ENCODE data around the gene PLCB1.

PLCB1 gene

GRCh38 chr20:8689337-8689736, 557.3 kb downstream of the PLCB1 start:
- no peak for TF ChIP-seq GATA3 (IDR thresholded peaks at IDR 0.05; ENCODE audit: low read depth, low read length)
- TF ChIP-seq GATA2 (IDR thresholded peaks at IDR 0.05; ENCODE audit: low read depth, low read length), result no peak

GRCh38 chr20:8690074-8690473, 558.0 kb downstream of the PLCB1 start:
- no peak for TF ChIP-seq GATA2 (IDR thresholded peaks at IDR 0.05; ENCODE audit: low read depth, low read length)
- TF ChIP-seq GATA3 (IDR thresholded peaks at IDR 0.05; ENCODE audit: low read depth, low read length), result no peak

- TF ChIP-seq GATA3 (IDR thresholded peaks at IDR 0.05; ENCODE audit: low read depth, low read length) (no peak), GATA2 (IDR thresholded peaks at IDR 0.05; ENCODE audit: low read depth, low read length) (no peak)
Observed at GRCh38 chr20:8693709-8694108, 561.6 kb downstream of the PLCB1 start.

DNA sequence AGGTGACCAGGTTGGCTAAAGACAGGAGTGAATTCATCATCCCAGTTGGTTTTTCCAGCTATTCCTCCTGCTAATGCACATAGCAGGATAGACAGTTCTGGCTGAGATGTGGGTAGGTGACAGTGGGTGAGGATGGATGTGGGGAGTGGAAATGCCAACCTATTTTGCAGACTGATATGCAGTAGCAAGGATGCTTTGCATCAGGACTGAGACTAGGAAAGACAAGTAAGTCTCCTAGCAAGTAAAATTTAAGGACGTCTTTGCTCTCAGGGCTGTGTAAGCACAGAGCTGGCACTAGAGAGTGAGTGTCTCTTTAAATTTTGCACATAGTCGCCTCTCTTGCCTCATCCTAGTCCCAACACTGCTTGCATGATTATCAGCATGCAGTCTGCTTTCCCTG, 568.7 kb downstream of the PLCB1 start:
- TF ChIP-seq GATA3 (IDR thresholded peaks at IDR 0.05; ENCODE audit: low read depth, low read length) (no peak), GATA2 (IDR thresholded peaks at IDR 0.05; ENCODE audit: low read depth, low read length) (no peak)

DNA sequence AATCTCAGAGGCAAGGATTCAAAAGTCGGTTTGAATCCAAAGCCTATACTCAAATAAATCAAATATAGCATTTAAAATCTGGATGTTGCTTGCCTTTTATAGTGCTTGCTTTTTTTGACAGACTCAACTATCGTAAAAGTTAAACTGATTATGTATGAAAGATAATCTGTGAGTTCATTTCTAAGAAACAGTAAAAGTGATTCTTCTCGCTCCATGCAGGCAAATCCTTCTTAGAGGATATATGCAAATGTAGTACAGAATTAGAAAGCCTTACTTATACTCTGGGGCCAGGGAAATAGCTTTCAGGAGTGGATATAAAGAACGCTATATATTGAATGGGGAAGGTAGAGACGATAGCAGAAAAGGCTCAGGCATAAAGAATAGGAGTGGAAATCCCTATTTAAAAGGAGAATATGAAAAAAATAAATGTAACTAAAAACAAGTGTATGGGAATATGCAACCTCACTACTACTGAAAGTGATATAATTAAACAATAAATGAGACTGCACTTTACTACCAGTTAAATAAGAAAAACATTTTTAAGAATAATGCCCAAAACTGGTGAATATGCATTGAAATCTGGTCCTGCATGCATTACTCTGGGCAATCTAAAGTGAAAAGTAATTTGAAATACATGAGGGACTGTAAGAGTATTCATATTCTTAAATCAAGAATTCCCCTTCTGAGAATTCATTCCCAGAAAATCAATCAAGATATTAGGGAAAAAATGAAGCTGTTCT, 575.1 kb downstream of the PLCB1 start:
- TF ChIP-seq GATA3 (IDR thresholded peaks at IDR 0.05; ENCODE audit: low read depth, low read length) (no peak), GATA2 (IDR thresholded peaks at IDR 0.05; ENCODE audit: low read depth, low read length) (no peak)

- no peak for TF ChIP-seq GATA3 (IDR thresholded peaks at IDR 0.05; ENCODE audit: low read depth, low read length)
- no peak for TF ChIP-seq GATA2 (IDR thresholded peaks at IDR 0.05; ENCODE audit: low read depth, low read length)
Observed at GRCh38 chr20:8709627-8710026, 577.6 kb downstream of the PLCB1 start.

DNA sequence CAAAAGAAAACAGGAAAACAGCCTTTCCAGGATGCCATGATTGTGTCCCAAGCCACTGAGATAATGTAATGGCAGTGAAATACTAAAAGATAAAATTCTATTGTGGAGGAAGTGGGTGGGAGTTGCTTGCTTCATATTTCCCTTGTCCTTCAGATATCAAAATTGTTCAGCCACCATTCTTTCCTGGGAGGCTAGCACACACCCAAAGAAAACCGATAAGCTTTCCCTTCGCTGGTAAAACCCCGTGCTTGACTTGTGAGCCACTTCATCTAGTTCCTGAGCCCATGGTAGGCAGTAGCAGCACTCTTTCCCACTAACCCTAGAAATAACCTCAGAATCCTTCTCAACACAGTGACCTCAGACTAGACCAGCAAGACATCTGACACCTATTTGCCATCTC, 579.4 kb downstream of the PLCB1 start:
- TF ChIP-seq GATA3 (IDR thresholded peaks at IDR 0.05; ENCODE audit: low read depth, low read length) (no peak), GATA2 (IDR thresholded peaks at IDR 0.05; ENCODE audit: low read depth, low read length) (no peak)

GRCh38 chr20:8714206-8714605, 582.1 kb downstream of the PLCB1 start:
- no peak for TF ChIP-seq GATA3 (IDR thresholded peaks at IDR 0.05; ENCODE audit: low read depth, low read length)
- no peak for TF ChIP-seq GATA2 (IDR thresholded peaks at IDR 0.05; ENCODE audit: low read depth, low read length)

DNA sequence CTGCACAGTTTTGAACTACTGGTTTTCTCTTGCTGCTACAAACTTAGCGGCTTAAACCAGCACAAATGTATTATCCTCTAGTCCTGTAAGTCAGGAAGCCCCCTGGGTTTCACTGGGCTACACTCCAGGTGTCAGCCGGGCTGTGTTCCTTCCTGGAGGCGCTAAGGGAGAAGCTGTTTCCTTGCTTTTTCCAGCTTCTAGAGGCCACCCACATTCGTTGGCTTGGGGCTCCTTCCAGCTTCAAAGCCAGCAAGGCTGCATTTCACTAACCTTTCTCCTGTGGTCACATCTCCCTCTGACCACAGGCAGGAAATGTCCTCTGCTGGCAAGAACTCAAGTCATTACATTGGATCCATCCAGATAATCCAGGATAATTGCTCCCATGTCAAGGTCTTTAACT, 586.2 kb downstream of the PLCB1 start:
- TF ChIP-seq GATA2 (IDR thresholded peaks at IDR 0.05; ENCODE audit: low read depth, low read length), result no peak
- TF ChIP-seq GATA3 (IDR thresholded peaks at IDR 0.05; ENCODE audit: low read depth, low read length), result no peak

GRCh38 chr20:8720089-8720488, 588.0 kb downstream of the PLCB1 start:
- TF ChIP-seq GATA3 (IDR thresholded peaks at IDR 0.05; ENCODE audit: low read depth, low read length), result no peak
- TF ChIP-seq GATA2 (IDR thresholded peaks at IDR 0.05; ENCODE audit: low read depth, low read length), result no peak

DNA sequence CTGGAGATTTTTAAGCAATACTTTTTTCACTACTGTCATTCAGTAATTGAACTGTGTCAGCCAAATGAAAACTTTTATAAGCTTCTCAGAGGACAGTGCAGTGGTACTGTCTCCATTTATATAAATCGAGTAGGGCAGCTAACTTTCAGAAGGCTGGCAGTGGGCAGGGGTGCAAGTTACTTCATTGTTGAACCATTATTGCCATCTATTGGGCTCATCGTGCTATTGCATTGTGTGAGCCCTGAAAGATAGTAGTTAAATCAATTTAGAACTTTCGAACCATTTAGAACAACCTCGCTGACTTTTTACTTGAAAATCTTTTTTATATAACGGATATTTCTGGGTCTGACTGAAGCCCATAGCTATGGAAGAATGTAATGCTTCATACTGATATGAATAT, 589.0 kb downstream of the PLCB1 start:
- TF ChIP-seq GATA2 (IDR thresholded peaks at IDR 0.05; ENCODE audit: low read depth, low read length), result no peak
- no peak for TF ChIP-seq GATA3 (IDR thresholded peaks at IDR 0.05; ENCODE audit: low read depth, low read length)

GRCh38 chr20:8722277-8722928, 590.3 kb downstream of the PLCB1 start:
- TF ChIP-seq GATA3 (IDR thresholded peaks at IDR 0.05; ENCODE audit: low read depth, low read length) (no peak), GATA2 (IDR thresholded peaks at IDR 0.05; ENCODE audit: low read depth, low read length) (no peak)

GRCh38 chr20:8723296-8723695, 591.2 kb downstream of the PLCB1 start:
- no peak for TF ChIP-seq GATA3 (IDR thresholded peaks at IDR 0.05; ENCODE audit: low read depth, low read length)
- no peak for TF ChIP-seq GATA2 (IDR thresholded peaks at IDR 0.05; ENCODE audit: low read depth, low read length)

DNA sequence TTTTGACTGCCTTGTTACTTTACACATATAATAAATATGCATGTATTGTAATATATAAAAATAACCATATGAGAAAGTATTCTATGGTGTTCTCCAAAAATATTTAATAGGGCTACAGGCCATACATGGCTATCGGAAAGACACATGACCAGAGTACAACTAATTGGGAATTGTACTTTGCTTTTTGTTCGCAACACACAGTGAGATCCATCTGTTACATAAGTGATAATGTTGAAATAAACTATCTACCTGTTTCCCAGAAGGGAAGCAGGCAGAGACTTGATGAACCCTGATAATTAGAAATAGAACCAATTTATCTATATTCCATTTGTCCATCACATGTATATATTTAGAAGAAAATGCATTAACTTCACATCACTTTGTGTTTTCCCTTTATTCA, 592.8 kb downstream of the PLCB1 start:
- TF ChIP-seq GATA3 (IDR thresholded peaks at IDR 0.05; ENCODE audit: low read depth, low read length) (no peak), GATA2 (IDR thresholded peaks at IDR 0.05; ENCODE audit: low read depth, low read length) (no peak)

- no peak for TF ChIP-seq GATA3 (IDR thresholded peaks at IDR 0.05; ENCODE audit: low read depth, low read length)
- TF ChIP-seq GATA2 (IDR thresholded peaks at IDR 0.05; ENCODE audit: low read depth, low read length), result no peak
Observed at GRCh38 chr20:8726460-8726859, 594.4 kb downstream of the PLCB1 start.
